Urinary bladder (tissue), 4 donors: Measurements from ENCODE around the gene PPP1R16B. TPM values are rescaled to one million over a fixed set of nuclear protein-coding genes. Genes with fewer than 3 reads are reported as not detected.

Experiments used
- DNase-seq: peaks from one replicate; pipeline ENCODE4 v3.0.0-alpha.2; 2015; ENCODE audit errors: extremely low spot score
- H3K27ac ChIP-seq: one replicate; pipeline ENCODE4 v1.5.1; 2013; ENCODE audit warnings: low read depth, mild to moderate bottlenecking, moderate library complexity
- H3K36me3 ChIP-seq: one replicate; pipeline ENCODE4 v1.6.1; 2013; ENCODE audit warnings: mild to moderate bottlenecking, moderate library complexity; ENCODE audit not compliant: insufficient read depth
- H3K4me1 ChIP-seq: one replicate; pipeline ENCODE4 v1.6.1; 2013; ENCODE audit warnings: mild to moderate bottlenecking, moderate library complexity; ENCODE audit not compliant: insufficient read depth
- H3K4me3 ChIP-seq: one replicate; pipeline ENCODE4 v1.5.1; 2013; ENCODE audit warnings: low read depth, low read length
- WGBS: extraction: QIAGEN DNeasy Blood & Tissue Kit; methylation state at CpG from one replicate; pipeline ENCODE4 v1.1.7; 2013; 5-methylcytosine and 5-hydroxymethylcytosine counted together
- polyA plus RNA-seq: library from polyadenylated mRNA; stranded (reverse); fragments of 200-250 nt; gene quantifications from one replicate; pipeline ENCODE4 v1.2.3, GENCODE V29; 2013
- total RNA-seq: library from RNA; depleted of rRNA; stranded (reverse); fragments of >200 nt; gene quantifications from one replicate; pipeline ENCODE4 v1.2.3, GENCODE V29; 2014
- donor health status: healthy with polysubstance abuse.
- donor health status: healthy.

PPP1R16B gene
- total and polyA plus RNA-seq, 2 donors = 5.6 to 8.0 TPM

- no peaks in the 10 kb centered on the region for H3K36me3 ChIP-seq
- no peak overlapping the region for H3K27ac ChIP-seq
- H3K4me1 ChIP-seq = no peaks in the 10 kb centered on the region
- no peak overlapping the region for H3K4me3 ChIP-seq
- WGBS = 66% methylated on average over 13 of the region's 13 CpGs
- DNase-seq = no peak
Measured at GRCh38 chr20:38888059-38888831, 82.7 kb downstream of the PPP1R16B start.

- WGBS = 87% methylated on average over 2 of the region's 2 CpGs
- no peak for DNase-seq
Measured at GRCh38 chr20:38889050-38889449, 83.6 kb downstream of the PPP1R16B start.

GRCh38 chr20:38889792-38890496 lies 84.4 kb downstream of the PPP1R16B start:
- WGBS = 53% methylated on average over 13 of the region's 13 CpGs
- Histone ChIP-seq H3K36me3 (no peaks in the 10 kb centered on the region), H3K4me3 (no peak overlapping the region), H3K27ac (no peak overlapping the region), H3K4me1 (no peaks in the 10 kb centered on the region)
- no peak for DNase-seq

More at GRCh38 chr20:38889050-38889449, 83.6 kb downstream of the PPP1R16B start:
- no peaks in the 10 kb centered on the region for H3K4me1 ChIP-seq
- no peak overlapping the region for H3K4me3 ChIP-seq
- no peaks in the 10 kb centered on the region for H3K36me3 ChIP-seq
- H3K27ac ChIP-seq = no peak overlapping the region

- WGBS = 74% methylated on average over 3 of the region's 3 CpGs
- H3K36me3 ChIP-seq = no peaks in the 10 kb centered on the region
- DNase-seq = no peak
- no peaks in the 10 kb centered on the region for H3K4me1 ChIP-seq
- no peak overlapping the region for H3K4me3 ChIP-seq
- no peak overlapping the region for H3K27ac ChIP-seq
Measured at GRCh38 chr20:38890497-38890818, 85.0 kb downstream of the PPP1R16B start.

- Histone ChIP-seq H3K27ac (no peak overlapping the region), H3K4me3 (no peak overlapping the region), H3K4me1 (no peaks in the 10 kb centered on the region), H3K36me3 (no peaks in the 10 kb centered on the region)
- 76% methylated on average over 11 of the region's 11 CpGs for WGBS
- no peak for DNase-seq
Measured at GRCh38 chr20:38892091-38892981, 86.8 kb downstream of the PPP1R16B start.

- Histone ChIP-seq H3K4me1 (no peaks in the 10 kb centered on the region), H3K27ac (no peak overlapping the region), H3K4me3 (no peak overlapping the region), H3K36me3 (no peaks in the 10 kb centered on the region)
- DNase-seq = no peak
- 20% methylated on average over 6 of the region's 6 CpGs for WGBS
Measured at GRCh38 chr20:38893056-38893564, 87.6 kb downstream of the PPP1R16B start.

- H3K36me3 ChIP-seq = no peaks in the 10 kb centered on the region
- DNase-seq = no peak
- no peak overlapping the region for H3K27ac ChIP-seq
- no peak overlapping the region for H3K4me3 ChIP-seq
- H3K4me1 ChIP-seq = no peaks in the 10 kb centered on the region
- WGBS = 5% methylated on average over 25 of the region's 25 CpGs
Measured at GRCh38 chr20:38893565-38894090, 88.1 kb downstream of the PPP1R16B start.

- H3K36me3 ChIP-seq = no peaks in the 10 kb centered on the region
- no peak for DNase-seq
- 19% methylated on average over 30 of the region's 30 CpGs for WGBS
- H3K4me3 ChIP-seq = no peak overlapping the region
- H3K27ac ChIP-seq = no peak overlapping the region
- H3K4me1 ChIP-seq = no peaks in the 10 kb centered on the region
Measured at GRCh38 chr20:38894091-38894847, 88.8 kb downstream of the PPP1R16B start.

- no peaks in the 10 kb centered on the region for H3K4me1 ChIP-seq
- H3K27ac ChIP-seq = no peak overlapping the region
- no peaks in the 10 kb centered on the region for H3K36me3 ChIP-seq
- WGBS = 76% methylated on average over 9 of the region's 9 CpGs
- H3K4me3 ChIP-seq = no peak overlapping the region
- no peak for DNase-seq
Measured at GRCh38 chr20:38895098-38895949, 89.8 kb downstream of the PPP1R16B start.

GRCh38 chr20:38896009-38896594 lies 90.6 kb downstream of the PPP1R16B start:
- Histone ChIP-seq H3K27ac (no peak overlapping the region), H3K4me1 (no peaks in the 10 kb centered on the region), H3K36me3 (no peaks in the 10 kb centered on the region), H3K4me3 (no peak overlapping the region)
- no peak for DNase-seq

- DNase-seq = no peak
- H3K4me1 ChIP-seq = no peaks in the 10 kb centered on the region
- no peaks in the 10 kb centered on the region for H3K36me3 ChIP-seq
- WGBS = 81% methylated on average over 4 of the region's 4 CpGs
- H3K27ac ChIP-seq = no peak overlapping the region
- no peak overlapping the region for H3K4me3 ChIP-seq
Measured at GRCh38 chr20:38897267-38897666, 91.8 kb downstream of the PPP1R16B start.

- Histone ChIP-seq H3K4me1 (no peaks in the 10 kb centered on the region), H3K36me3 (no peaks in the 10 kb centered on the region), H3K4me3 (no peak overlapping the region), H3K27ac (no peak overlapping the region)
- WGBS = 83% methylated on average over 13 of the region's 13 CpGs
- no peak for DNase-seq
Measured at GRCh38 chr20:38900606-38901005, 95.1 kb downstream of the PPP1R16B start.
